Left cardiac atrium (tissue), 4 donors: ENCODE data around the gene PDSS2. TPM values are rescaled to one million over a fixed set of nuclear protein-coding genes. Genes with fewer than 3 reads are reported as not detected.
"Not testable (repeated sequence)": the region's sequence is repeated elsewhere in the genome, so short reads cannot be mapped to it uniquely, and the experiment has no call there.

Experiments used
- ATAC-seq, 2 donors: fragments of 200-7000 bp; cut with Tn5 transposase; one replicate each; pipeline ENCODE4 v1.9.1; 2020; ENCODE audit warnings: mild to moderate bottlenecking in 2 of 2, moderate library complexity in 2 of 2
- DNase-seq: peaks from one replicate; pipeline ENCODE4 v3.0.0-alpha.2; 2020
- intact Hi-C, 2 donors: fragments of 100-400 bp; cut with DNase I; formaldehyde crosslinking; loops; one replicate each; pipeline versions ENCODE4 v1.14.1 to v1.15.1; 2022 to 2023
- total RNA-seq, 2 donors: library from RNA; stranded (reverse); fragmentation: NEBNext Ultra II Directional; extraction: Animal tissue kit (Norgen Biotek cat#: 25700); gene quantifications; one replicate each; pipeline ENCODE4 v1.2.1, GENCODE V29; 2021
- donor health status: DM: no; HTN: yes; CAD: no.
- donor health status: DM: no; HTN: yes; CAD: no; lungs with severe emphysema.
- donor health status: DM: yes; HTN: yes; CAD: no.
- donor health status: Dilated cardiomyopathy.

PDSS2 gene
- total RNA-seq, 2 donors from 2014 or later, result 11.1 to 15.6 TPM

DNA sequence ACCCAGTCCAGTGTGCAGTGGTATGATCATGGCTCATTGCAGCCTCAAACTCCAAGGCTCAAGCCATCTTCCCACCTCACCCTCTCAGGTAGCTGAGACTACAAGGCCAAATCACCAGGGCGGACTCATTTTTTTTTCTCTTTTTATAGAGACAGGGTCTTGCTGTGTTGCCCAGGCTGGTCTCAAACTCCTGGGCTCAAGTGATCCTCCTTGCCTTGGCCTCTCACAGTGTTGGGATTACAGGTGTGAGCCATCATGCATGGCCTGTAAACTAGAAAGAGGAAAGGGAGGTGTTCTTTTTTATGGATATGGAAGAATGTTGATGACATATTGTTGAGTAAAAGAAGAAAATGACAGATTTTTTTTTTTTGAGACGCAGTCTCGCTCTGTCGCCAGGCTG lies 339.0 kb downstream of the PDSS2 start:
- intact Hi-C loops, result no loop called here
- no peak for DNase-seq
- ATAC-seq, result no peak

- no peak for ATAC-seq
- intact Hi-C loops, result no loop called here
- DNase-seq, result no peak
Measured at GRCh38 chr6:107118976-107119375, 340.4 kb downstream of the PDSS2 start.

- ATAC-seq, intact Hi-C loops, DNase-seq: not testable (repeated sequence)
Measured at GRCh38 chr6:107118540-107118939, 340.8 kb downstream of the PDSS2 start.

GRCh38 chr6:107116931-107117330 lies 342.4 kb downstream of the PDSS2 start:
- ATAC-seq (no peak), DNase-seq (no peak)
- intact Hi-C loops, result no loop called here

- peak in 1 of 2 donors; percentile 24 for ATAC-seq
- intact Hi-C loops, result no loop called here
- DNase-seq, result peak; percentile 26
Measured at GRCh38 chr6:107116328-107116892, 343.0 kb downstream of the PDSS2 start.

DNA sequence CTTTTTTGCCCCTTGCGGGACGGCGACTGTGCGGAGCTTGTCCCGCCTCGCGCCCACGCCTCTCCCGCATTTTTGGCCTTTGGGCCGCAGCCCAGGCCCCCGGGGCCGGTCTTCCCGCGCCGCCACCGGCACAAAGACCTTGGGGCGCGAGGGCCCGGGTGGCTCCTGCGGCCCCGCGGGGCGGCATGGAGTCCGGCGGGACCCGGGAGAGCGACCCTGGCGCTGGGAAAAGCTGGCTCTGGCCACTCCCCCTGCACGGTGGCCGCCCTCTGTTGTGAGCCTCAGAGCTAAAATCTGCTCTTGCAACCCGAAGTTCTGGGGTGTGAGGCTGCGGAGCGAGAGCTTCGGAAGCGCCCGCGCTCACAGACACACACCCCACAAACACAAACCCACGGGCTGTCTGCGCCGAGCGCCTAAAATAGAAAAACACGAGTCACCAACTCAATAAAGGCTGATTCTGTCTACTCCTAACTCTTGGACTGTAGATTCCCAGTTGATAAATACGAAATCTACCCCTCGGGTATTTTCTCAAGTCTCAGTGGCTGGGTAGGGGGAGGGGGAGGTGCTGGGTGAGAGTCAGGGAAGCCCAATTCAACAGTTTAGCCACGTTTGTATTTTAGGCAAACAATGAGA lies 343.6 kb downstream of the PDSS2 start:
- intact Hi-C loops, result no loop called here
- DNase-seq (peak; percentile 33), ATAC-seq (peak; percentile 24)

DNA sequence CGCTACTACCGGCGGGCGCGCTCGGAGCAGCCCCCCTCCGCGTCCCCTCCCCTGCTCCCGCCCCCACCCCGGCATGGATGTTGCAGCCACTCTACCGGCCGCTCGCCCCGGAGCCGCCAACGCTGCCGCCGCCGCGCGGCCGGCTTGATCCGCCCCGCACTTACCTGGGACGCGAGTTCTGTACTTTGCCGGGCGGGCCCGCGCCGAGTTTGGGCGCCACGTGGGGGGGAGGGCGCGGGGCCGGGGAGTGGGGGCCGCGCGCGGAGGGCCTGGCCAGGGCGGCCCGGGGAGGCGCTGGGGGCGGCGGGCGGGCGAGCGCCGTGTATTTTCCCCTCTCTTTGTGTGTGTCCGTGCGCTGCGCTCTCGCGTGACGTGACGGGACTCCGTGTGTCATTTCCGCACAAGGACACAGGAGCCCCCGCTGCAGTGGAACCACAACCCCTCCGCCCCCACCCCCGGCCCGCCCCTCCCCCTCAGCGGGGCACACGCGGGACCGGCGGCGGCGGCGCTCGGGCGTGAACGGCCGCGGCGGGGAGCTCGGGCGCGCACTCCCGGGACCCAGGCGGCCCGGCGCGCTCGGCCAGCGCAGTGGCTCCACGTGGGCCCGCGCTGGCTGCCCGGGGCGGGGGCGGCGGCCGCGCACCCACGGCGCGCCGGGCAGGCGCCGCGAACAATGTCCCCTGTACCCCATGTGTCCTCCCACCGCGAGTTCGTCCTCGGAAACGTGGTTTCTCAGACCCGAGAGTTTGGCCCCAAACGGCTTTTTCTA lies 344.3 kb downstream of the PDSS2 start, which contains the start of gene BEND3:
Gene BEND3 (minus strand): TSS at position 590 of the 769 bp plus-strand sequence. CDS start 16,230 bp downstream, outside the sequence.
- peak; percentile 43 for DNase-seq
- intact Hi-C loops, result loop anchor here (5.0 kb wide), 1 partner anchor 88 kb away; the partner anchor contains the start of gene MTRES1 (in 2 of the 2)
- peak; percentile 9 to 13 for ATAC-seq

- intact Hi-C loops, result loop anchor here (5.0 kb wide), 1 partner anchor 87 kb away; the partner anchor contains the start of gene MTRES1 (in 2 of the 2)
- peak; percentile 90 for DNase-seq
- peak; percentile 96 for ATAC-seq
Measured at GRCh38 chr6:107114213-107114925, 345.0 kb downstream of the PDSS2 start.

GRCh38 chr6:107110200-107110599 lies 349.2 kb downstream of the PDSS2 start:
- intact Hi-C loops, result loop anchor here (5.0 kb wide), 1 partner anchor 83 kb away; the partner anchor contains the start of gene MTRES1 (in 2 of the 2)
- ATAC-seq, result no peak

GRCh38 chr6:107108201-107108890 lies 351.0 kb downstream of the PDSS2 start:
- intact Hi-C loops, result no loop called here
- ATAC-seq, result no peak
- no peak for DNase-seq

More at GRCh38 chr6:107110200-107110599, 349.2 kb downstream of the PDSS2 start:
- no peak for DNase-seq

- intact Hi-C loops, result no loop called here
- DNase-seq, result no peak
- ATAC-seq, result no peak
Measured at GRCh38 chr6:107107791-107108190, 351.6 kb downstream of the PDSS2 start.

- ATAC-seq (no peak), DNase-seq (no peak)
- intact Hi-C loops, result no loop called here
Measured at GRCh38 chr6:107106165-107106564, 353.2 kb downstream of the PDSS2 start.

- no peak for DNase-seq
- intact Hi-C loops, result no loop called here
Measured at GRCh38 chr6:107105511-107106116, 353.8 kb downstream of the PDSS2 start.

DNA sequence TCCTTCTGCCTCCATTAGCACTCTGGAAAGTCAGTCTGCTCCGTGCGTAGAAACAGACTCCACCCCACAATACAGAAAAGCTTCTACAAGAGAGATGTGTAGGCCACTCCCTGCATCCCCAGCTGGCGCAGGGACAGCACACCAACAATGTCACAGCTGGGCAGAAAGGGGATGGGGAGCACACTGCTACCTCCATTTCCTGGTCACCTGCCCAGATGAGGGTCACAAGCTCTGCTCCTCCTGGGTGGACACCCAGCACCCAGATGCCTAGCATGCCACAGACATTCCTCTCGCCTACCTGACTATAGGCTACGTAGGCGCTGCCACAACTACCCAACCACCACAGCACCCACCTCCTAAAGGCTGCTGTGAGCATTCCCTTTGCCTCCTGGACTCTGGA lies 356.3 kb downstream of the PDSS2 start:
- DNase-seq, result no peak
- intact Hi-C loops, result no loop called here

More at GRCh38 chr6:107105511-107106116, 353.8 kb downstream of the PDSS2 start:
- ATAC-seq, result no peak

More for the DNA sequence above, 356.3 kb downstream of the PDSS2 start:
- ATAC-seq, result no peak
